Measurements from ENCODE around the gene PRRG3. TPM values are rescaled to one million over a fixed set of nuclear protein-coding genes. Genes with fewer than 3 reads are reported as not detected.
"Not testable (repeated sequence)": the region's sequence is repeated elsewhere in the genome, so short reads cannot be mapped to it uniquely, and the experiment has no call there.

The PRRG3 gene
- not detected in 2 replicates for total RNA-seq (2014; rRNA removed; shearing (Covaris generic))

DNA sequence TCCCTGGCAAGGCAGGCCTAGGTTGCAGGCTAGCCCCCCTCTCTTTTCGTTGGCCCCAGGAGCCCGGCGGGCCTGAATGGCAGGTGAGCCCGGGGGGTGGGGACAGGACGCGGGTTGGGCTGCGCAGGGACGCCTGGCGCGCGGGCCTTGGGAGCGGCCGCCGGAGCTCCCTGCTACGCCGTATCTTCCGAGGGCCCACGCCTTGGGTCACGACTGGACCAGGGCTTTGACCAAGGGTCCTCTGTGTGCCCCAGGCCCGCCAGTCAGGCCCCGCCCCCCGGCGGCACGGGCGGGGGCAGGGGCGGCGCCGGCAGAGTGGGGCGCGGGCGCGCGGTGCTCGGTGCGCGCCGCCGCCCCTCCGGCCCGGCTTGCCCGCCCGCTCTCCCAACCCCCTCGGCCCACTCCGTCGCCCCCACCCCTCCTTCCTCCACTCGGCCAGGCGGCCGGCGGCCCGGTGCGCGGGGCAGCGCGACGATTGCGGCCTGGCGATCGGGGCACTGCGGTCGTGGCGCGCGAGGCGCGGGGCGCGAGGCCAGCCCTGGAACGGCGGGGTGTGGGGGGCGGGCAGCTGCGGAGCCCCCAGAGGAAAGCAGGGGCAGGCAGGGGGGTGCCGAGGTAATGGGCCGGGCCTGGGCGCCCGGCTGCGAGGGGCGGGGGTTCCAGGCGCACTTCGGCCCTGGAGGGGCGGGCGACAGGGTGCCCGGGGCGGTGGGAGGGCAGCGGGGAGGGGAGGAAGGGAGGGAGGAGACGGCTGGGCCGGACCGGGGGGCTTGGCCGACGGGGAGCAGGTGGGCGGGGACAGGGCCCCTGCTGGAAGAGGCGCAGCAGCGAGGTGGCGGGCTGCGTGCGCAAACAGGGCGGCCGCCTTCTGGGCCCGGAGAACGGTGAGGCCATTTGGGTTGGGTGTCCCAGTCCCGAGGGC, at the start of gene PRRG3:
PRRG3 (plus strand) TSS at position 798 of the 922 bp plus-strand sequence. CDS start 3,357 bp downstream, outside the sequence.
- DNase-seq (ENCODE audit: low read depth) = no peak

DNA sequence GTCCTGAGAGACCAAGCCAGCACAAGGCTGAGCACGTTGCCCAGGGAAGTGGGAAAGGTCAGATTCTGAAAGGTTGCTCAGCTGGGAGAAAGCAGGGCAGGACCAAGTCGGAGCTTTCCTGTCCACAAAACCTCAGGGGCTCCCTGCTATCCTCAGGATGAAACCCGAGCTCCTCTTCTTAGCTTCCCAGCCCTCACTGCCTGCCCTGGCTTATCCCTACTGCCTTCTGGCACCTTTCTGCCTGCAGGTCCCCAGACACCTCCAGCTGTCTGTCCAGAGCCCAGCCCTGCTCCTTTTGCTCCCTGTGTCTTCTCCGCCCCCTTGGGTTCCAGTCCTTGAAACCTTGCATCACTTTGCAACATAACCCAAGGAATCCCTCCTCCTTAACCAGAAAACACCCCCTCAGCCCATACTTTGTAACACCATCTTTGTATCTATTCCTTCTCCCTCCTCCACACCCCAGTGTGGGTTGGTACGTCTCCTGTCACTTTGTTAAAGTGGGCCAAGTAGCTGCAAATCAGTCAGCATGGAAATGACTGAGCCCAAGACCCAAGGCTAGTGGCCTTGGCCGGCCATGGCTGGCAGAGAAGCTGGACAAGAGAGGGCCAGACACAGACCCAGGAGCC, 20.0 kb upstream of the PRRG3 start:
- no peak for DNase-seq (ENCODE audit: low read depth)

DNA sequence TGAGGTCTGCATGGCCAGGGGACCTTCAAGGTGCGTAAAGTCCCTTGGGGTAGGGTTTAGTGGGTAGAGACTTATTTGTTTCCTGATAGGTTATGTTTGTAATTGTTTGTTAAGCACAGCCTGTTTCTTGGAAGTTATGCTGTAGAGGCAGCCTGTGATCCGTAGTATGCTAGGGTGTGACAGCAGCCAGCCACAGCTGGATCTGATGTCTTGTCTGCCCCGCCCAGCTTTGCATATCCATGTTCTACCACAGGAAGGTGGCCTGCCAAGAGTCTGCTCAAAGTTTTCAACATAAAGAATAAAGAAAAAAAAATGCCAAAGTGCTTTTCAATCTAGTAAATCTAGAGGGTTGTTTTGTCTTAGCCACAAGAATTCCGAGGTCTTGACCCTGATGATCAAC, 19.1 kb upstream of the PRRG3 start:
- no peak for DNase-seq (ENCODE audit: low read depth)

DNA sequence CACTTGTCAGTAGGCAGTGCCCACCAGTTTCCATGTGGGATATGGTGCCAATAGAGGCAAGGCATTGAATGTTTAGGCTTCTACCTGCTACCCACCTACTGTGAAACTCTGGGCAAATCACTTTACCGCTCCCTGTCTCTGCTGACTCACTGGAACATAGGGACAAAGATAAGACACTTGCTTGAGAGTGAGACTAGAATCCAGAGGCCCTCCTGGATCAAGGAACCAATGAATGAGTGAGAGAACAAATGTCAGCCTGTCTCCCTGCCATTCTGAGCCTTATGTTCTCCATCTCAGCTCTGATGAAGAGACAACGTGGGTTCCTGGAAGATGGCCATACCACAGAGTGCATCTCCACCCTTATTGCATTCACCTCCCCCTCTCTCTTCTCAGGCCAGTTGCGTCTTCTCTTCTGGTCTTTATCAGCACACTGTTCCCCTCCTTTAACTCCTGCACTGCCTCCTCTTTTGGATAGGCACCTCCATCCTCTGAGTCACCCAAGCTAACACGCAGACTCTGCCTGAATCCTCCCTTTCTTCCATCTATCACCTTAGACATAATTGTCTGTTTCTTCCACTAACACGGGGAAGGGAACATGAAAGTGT, 15.4 kb upstream of the PRRG3 start:
- DNase-seq (ENCODE audit: low read depth) = no peak

DNA sequence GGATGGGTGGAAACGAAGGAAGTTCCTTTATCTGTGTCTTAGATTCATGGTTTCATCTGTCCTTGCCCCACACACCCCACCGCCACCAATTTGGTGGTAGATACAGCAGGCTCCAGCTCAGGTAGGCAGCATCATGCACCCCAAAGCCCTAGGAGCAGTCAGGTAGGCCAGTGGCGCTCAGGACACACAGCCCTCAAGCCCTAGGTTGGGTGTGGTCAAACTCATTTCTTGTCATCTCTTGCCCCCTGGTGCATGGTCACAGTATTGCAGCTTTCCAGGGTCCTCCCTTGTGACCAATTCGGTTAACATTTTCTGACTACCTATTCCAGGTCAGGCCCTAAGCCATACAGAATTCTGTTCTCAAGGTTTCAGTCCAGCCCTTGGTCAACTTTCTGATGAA, 14.5 kb upstream of the PRRG3 start:
- peak; percentile 19 for DNase-seq (ENCODE audit: low read depth)

DNA sequence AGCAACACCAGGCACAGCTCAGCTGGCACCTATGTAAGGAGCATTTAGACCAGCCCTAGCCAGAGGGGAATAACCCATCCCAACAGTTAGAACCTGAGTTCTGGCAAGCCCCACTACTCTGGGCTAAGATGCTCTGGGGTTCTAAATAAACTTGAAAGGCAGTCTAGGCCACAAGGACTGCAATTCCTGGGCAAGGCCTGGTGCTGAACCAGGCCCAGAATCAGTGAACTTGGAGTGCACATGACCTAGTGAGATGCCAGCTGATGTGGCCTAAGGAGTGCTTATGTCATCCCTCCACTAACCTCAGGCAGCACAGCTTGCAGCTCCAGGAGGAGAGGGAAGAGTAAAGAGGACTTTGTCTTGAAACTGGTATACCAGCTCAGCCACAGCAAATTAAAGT, 7.6 kb upstream of the PRRG3 start:
- DNase-seq (ENCODE audit: low read depth) = no peak

DNA sequence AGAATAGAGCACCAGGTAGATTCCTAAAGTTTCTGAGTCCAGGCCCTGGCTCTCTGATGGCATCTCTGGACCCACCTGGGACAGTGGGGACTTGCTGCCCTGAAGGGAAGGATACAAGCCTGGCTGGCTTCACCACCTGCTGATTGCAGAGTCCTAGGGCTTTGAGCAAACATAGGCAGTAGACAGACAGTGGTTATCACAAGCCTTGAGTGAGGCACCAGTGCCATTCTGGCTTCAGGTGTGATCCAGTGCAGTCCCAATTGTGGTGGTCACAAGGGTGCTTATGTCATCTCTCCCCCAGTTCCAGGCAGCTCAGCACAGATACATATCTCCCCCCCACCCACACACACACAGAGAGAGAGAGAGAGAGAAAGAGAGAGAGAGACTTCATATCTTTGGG, 6.6 kb upstream of the PRRG3 start:
- no peak for DNase-seq (ENCODE audit: low read depth)

DNA sequence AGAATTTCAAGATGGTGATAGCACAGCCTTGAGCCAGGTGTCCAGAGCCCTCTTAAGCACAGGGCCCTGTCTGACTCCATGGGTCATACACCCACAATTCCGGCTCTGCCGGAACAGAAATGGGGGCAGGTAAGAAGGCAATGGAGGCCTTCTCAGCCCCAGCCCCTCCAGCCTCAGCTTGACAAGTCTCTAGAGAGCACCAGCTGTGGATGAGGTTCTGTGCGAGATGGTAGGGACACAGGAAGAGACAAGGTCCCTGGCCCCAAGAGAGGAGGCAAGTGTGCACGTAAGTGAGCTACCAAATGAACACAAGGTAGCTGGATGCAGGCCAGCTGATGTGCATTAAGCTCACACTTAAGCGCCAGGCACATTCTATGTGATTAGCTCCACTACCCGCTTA, 2.4 kb upstream of the PRRG3 start:
- no peak for DNase-seq (ENCODE audit: low read depth)

DNA sequence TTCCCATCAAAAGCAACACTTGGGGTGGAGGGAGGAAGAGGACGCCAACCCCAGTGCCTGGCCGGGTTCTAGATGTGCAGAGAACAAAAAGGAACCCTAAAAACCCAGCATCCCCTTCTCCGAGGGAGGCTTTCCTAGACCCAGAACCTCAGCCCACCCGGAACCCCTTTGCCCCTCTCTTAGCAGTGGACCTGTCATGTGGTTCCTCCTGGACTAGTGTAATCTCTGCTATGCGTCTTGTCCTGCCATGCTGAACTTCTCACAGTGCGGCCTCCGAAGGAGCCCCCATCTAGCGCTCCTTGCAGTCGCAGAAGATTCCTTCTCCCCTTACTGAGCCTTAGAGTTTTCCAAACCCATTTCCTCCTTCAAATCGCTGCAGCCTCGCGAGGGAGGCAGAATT, 1.1 kb upstream of the PRRG3 start:
- DNase-seq (ENCODE audit: low read depth) = no peak

DNA sequence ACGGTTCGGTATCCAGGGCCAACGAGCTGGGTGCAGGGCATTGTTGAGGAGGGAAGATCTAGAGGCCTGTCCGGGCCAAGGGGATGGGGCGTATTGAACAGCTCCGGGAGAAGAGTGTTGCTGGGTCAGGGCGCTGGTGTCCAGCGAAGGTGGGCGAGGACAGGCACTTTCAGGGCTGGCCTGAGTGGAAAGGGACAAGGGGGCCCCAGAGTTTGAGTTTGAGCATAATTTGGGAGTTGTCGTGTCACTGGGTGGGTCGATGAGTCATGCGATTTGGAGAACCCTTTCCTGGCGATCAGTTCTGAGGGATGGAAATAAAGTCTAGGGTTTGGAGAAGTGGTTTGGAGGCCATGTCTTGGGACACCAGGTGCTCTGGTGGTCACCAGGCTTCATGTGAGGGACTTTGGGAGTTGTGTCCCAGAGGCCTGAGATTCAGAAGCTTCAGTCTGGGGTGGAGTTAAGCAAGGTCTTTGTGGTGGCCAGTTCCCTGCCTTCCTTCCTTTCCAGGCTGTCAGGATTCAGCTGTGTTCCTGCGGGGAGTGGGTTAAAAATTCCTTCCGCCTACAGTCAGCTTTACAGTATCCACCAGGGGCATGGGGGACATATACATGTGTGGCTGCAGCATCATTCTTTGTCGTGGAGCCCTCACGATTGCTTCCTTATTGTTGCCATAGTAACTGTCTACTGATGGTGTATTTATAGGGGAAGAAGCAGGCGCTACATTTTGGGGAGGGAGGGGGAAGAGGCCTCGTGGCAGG, 504 bp downstream of the PRRG3 start:
- no peak for DNase-seq (ENCODE audit: low read depth)

DNA sequence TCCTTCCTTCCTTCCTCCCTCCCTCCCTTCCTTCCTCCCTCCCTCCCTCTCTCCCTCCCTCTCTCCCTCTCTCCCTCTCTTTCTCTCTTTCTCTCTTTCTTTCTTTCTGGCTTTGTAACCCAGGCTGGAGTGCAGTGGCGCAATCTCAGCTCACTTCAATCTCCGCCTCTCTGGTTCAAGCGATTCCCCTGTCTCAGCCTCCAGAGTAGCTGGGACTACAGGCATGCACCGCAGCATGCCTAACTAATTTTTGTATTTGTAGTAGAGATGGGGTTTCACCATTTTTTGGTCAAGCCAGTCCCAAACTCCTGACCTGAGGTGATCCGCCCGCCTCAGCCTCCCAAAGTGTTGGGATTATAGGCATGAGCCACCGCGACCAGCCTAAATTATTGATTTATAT, 1.8 kb downstream of the PRRG3 start:
- DNase-seq (ENCODE audit: low read depth) = not testable (repeated sequence)

DNA sequence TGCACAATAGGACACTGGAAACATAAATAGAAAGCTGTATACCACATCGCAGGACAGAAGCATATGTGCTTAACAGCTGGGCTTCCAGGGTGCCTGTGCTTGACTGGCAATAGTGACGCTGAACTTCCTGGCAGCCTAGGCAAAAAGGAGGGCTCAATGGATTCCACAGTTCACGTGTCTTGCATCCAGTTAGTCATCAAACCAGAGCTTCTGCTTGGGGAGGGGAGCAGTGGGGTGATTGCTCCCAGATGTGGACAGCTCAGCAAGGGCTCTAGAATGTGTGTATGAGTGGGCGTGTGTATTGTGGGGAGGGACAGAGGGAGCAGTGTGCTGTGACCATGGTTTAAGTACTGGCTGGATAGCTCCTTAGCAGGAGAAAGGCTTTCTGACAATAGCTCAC, 2.3 kb downstream of the PRRG3 start:
- peak; percentile 85 for DNase-seq (ENCODE audit: low read depth)

DNA sequence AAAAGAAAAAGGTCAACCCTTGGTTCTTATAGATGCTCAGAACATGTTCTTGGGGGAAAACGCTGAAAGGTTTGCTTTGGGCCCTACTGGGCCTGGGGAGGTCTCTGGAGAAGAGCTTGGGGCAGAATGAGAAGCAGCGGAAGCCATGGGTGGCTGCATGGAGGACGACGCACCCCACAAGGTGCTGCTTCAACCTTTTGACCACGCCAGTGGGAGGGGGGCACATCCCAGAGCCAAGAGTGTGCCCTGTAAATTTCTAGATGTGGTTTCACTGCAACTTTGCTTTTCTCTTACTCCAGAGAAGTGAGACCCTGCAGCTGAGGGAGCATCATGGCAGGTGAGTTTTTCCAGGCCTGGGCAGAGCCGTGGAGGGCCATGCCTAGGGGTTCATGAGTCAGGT, 3.2 kb downstream of the PRRG3 start:
- DNase-seq (ENCODE audit: low read depth) = no peak

DNA sequence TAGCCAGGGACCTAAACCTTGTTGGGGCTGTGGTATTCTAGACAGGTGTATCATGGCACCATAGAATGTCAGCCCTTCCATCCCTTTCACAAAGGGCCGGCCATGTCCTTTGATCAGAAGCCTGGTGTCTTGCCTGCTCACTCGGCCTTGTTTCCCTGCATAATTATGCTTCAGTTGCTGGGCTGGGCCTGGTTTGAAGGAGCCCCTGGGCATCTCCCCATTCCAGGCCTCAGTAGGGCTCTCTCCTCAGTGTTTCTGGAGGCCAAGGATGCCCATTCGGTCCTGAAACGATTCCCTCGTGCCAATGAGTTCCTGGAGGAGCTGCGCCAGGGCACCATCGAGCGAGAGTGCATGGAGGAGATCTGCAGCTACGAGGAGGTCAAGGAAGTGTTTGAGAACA, 4.5 kb downstream of the PRRG3 start:
- no peak for DNase-seq (ENCODE audit: low read depth)

DNA sequence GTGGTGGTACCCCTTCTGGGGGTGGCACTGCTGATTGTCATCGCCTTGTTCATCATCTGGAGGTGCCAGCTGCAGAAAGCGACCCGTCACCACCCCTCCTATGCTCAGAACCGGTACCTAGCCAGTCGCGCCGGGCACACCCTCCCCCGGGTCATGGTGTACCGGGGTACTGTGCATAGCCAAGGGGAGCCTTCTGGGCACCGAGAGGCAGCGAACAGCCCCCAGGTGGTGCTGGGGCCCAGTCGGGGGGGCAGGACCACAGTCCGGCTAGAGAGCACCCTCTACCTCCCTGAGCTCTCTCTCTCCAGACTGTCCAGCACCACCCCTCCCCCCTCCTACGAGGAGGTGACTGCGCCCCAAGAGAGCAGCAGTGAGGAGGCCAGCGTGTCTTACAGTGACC, 5.3 kb downstream of the PRRG3 start:
- DNase-seq (ENCODE audit: low read depth) = no peak

DNA sequence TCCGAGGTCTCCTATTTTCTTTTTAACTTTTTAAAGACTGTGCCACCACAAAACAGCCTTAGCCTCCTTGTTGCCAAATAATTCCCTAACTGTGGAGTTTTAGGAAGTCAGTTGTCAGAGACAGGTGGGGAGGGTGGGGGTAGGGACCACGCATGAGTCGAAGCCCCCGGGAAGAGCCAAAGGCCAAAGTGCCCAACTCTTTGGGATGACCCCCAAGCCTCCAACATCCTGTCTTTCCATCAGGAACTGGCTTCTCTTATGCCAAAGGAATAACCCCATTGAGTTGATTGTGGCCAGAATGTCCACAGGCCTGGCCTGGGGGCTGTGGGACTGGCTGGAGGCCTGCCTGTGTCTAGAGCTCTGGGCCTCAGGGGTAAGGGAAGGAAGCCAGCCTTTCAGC, 5.8 kb downstream of the PRRG3 start:
- no peak for DNase-seq (ENCODE audit: low read depth)

DNA sequence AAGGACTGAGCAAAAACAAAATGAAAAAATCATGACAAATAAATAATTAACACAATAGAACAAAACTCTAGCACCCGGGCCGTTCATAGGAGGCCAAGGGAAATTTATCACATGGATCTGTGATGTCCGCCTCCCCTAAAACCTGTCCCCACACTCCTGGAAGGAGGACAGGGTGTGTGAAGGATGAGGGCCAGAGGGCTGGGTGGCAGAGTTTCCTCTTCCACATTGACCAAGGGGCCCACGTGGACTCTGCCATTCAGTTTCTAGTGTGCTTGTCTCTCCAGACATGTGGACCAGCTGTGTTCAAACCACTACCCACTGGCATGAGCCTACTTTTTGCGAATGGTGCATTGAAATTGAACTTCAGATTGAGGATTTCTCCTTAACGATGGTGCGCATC, 6.3 kb downstream of the PRRG3 start:
- no peak for DNase-seq (ENCODE audit: low read depth)

DNA sequence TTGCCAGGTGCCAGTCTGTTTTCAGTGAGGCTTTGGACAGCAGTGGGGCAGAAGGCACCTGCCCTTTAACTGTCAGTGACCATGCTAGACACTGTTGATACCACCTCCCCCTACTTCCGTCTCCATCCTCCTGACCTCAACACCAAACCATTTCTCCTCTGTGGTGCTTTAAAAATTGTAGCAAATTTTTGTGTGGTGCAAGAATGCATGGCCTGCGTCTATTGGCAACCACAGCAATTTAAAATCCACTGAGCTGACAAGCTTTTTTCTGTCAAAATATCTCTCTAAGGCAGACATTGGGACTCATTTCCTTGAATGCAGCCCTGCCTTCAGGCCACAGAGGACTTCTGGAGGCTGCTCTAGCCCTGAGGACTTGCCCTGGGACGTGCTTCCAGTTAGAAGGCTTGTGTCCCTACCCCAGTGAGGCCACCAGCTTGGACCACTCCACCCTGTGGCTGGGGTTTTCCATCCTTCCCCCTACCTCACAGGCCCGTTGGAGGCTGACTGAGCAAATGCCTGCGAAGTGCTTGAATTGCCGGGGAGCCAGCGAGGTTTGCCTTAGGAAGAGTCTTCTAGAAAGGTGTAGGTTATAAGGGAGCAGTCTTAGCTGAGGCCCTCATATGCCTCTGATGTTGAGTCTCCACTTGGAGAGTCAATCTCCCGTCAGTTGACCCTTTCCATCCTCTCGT, 6.9 kb downstream of the PRRG3 start:
- no peak for DNase-seq (ENCODE audit: low read depth)

DNA sequence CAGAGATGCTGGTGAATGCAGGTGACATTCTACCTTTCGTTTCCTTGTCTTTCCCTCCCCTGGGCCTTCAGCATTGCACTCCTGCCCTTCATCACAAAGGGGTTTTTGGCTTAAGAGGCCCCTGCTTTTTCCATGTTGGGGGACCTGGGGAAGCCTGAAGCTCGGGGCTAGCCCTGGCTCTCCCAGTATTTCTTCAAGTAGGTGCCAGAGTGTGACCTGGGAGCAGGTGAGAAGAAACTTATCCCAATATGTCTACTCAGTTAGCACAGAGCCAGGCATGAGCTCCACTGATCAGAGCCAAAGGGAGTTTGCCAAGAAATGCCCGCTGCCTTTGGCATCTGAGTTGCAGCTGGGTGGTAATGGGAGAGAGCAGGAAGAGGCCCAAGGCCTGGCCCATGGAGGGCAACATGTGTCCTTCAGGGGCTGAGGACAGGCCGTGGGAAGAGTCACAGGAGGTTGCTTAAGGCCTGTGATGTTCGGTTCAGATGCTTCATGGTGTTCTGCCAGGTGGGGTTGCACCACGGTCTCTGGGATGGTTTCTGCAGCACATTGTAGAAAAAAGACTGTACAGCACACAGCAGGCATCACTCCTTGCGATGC, 7.6 kb downstream of the PRRG3 start:
- no peak for DNase-seq (ENCODE audit: low read depth)

DNA sequence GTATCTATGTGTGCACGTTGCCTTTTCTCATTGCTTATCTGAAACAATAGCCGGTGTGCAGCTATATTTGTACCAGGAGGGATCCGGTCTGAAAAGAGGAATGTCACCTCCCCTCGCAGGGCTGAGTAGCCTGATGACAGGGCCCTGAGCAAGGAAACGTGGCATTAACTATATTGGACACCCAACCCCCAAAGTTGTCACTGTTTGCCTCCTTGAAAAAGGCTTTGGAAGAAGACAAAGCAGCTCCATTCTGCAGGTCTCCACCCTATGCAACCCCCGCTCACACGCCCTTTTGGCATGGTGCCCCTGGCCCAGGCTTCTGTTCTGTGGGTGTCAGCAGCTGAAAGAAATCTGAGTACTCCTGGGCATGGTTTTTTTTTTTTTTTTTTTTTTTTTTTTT, 8.2 kb downstream of the PRRG3 start:
- no peak for DNase-seq (ENCODE audit: low read depth)

DNA sequence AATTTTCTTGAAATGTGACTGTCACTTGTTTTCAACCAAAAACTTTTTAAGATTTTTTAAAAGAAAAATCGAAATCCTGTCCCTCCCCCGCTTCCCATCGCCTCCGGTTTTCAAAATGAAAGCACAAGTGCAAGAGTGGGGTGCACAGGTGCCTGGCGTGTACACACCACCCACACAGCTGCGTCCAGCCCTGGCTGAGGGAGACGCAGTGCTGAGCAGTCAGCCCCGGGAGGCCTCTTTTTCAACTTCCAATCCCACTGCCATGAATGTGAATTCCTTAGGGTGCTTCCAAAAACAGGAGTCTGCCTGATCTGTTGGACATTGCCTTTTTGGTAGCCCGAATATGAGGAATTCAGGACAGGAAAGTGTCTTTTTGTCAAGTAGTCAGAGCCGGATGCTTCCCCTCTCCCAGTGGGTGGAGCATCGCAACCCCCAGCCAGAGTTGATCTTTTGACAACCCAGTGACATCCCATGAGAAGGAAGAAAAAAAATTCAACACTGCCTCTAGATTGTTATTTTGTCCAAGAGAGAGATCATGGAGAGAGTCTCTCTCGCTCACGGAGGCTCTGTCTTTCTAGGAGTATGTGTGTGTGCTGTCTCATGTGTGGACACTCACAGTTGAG, 8.9 kb downstream of the PRRG3 start:
- DNase-seq (ENCODE audit: low read depth) = no peak

All from RPMI7951 (cell line).